ENCODE results near the gene SMYD3.

GRCh38 chr1:245790441-245790840 lies 716.6 kb downstream of the SMYD3 start:
- TF ChIP-seq EP300 (IDR thresholded peaks at IDR 0.05) (no peak), POLR2A (IDR thresholded peaks at IDR 0.05) (no peak), POLR2AphosphoS5 (IDR thresholded peaks at IDR 0.05) (no peak), CTCF (IDR thresholded peaks at IDR 0.05) (no peak)

All from gastroesophageal sphincter (tissue), 3 donors.